ENCODE measurements around the gene ADGRG7. TPM values are rescaled to one million over a fixed set of nuclear protein-coding genes. Genes with fewer than 3 reads are reported as not detected.
A peak's percentile ranks its signal among the peaks of the same experiment; 100 is the strongest.

The ADGRG7 gene
- total RNA-seq, 1 experiment from 2014 or later = 51.3 TPM

DNA sequence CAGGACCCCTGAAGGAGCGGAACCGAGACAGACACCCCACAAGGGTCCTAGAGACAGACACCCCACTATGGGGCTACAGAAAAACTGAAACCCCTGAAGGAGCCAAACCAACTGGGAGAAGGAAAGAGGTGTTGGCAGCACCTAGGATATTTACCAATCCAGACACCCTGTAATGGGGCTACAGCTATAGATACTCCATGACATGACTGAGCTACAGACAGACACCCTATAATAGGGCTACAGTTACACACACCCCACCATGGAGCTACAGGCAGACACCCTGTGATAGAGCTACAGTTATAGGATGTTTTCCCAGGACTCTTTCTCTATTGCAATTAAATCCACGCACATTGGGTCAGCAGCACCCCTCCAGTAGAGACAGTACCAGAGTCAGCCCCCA lies 22.6 kb upstream of the ADGRG7 start:
- H3K36me3 ChIP-seq = no peaks in the 10 kb centered on the region
- H3K9me3 ChIP-seq = no peaks in the 10 kb centered on the region; the same call in 1 of the 2 replicates
- no peak for DNase-seq
- H3K4me3 ChIP-seq = no peak overlapping the region
- H3K27me3 ChIP-seq = no peaks in the 10 kb centered on the region

DNA sequence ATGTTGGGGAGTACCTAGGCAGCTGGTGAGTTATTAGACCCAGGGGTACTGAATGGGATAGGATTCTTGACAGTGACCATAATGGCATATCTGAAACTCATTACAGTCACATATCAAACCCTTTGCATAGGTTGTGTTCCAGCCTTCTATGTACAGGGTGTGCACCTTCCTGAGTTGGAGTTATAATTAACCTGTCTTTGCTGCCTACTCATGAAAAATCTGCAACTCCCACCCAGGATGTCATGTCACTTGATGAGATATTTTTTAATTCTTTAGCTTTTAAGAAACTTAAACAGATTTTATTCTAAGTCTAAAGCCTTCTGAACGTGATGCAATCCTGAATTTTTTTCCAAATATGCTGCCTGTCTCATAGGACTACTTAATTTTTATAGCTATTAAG lies 21.1 kb upstream of the ADGRG7 start:
- no peak overlapping the region for H3K4me3 ChIP-seq
- no peak for DNase-seq
- H3K36me3 ChIP-seq = no peaks in the 10 kb centered on the region
- no peaks in the 10 kb centered on the region for H3K27me3 ChIP-seq
- H3K9me3 ChIP-seq = no peaks in the 10 kb centered on the region; the same call in 1 of the 2 replicates

DNA sequence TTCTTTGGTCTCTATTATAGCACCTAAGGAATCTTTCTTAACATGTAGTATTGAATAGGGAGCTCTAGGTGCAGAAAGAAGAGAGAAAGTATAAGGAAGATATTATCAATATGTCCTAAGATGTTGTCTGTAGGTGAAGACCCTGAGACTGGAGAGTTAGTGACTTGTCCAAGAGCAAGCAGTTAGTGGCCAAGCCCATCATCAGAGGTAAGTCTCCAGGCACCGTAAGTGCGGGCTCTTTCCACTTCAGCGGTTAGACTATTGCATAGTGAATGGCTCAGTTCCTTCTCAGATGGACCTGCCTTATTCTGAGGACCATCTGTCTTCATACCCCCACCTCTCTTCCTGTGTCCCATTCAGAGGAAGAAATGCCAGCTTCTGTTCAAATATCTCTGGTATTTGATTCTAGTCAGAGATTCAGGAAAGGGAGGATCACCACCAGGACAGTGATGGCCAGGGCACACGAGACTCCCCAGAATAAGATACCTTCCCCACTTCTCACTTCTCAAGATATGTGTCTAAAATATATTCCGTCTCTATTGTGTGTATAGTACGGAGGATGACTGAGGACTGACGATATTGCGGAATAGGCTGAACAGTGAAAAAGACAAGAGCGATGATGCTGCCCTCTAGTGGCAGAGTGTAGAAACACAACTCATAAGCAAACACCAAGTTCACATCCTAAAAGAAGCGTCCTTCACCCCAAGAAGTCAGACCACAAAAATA lies 19.1 kb upstream of the ADGRG7 start:
- no peaks in the 10 kb centered on the region for H3K36me3 ChIP-seq
- peak; percentile 29 for DNase-seq
- no peak overlapping the region for H3K4me3 ChIP-seq
- H3K9me3 ChIP-seq = no peaks in the 10 kb centered on the region; the same call in 1 of the 2 replicates
- H3K27me3 ChIP-seq = no peaks in the 10 kb centered on the region

GRCh38 chr3:100590840-100591147 lies 18.6 kb upstream of the ADGRG7 start:
- H3K9me3 ChIP-seq = no peaks in the 10 kb centered on the region
- DNase-seq = no peak
- no peak overlapping the region for H3K4me3 ChIP-seq
- H3K36me3 ChIP-seq = no peaks in the 10 kb centered on the region
- no peaks in the 10 kb centered on the region for H3K27me3 ChIP-seq

DNA sequence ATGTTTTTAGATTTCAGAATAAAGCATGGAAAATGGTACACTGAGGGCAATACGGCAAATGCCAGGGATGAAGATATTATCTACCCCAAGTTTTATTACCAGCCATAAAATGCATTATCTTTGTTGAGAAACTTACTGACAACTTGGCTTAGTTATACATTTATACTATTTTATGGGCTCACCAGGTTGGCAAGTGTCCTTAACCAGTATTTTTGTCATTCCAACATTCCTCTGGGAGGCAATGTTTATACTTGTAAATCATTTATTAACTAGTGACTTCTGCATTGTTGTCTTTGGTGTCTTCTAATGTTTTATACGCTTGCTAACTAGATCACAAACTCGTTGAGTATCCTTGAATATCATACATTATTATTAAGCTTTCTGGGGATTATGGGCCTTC lies 18.0 kb upstream of the ADGRG7 start:
- Histone ChIP-seq H3K36me3 (no peaks in the 10 kb centered on the region), H3K4me3 (no peak overlapping the region), H3K9me3 (no peaks in the 10 kb centered on the region), H3K27me3 (no peaks in the 10 kb centered on the region)
- no peak for DNase-seq

DNA sequence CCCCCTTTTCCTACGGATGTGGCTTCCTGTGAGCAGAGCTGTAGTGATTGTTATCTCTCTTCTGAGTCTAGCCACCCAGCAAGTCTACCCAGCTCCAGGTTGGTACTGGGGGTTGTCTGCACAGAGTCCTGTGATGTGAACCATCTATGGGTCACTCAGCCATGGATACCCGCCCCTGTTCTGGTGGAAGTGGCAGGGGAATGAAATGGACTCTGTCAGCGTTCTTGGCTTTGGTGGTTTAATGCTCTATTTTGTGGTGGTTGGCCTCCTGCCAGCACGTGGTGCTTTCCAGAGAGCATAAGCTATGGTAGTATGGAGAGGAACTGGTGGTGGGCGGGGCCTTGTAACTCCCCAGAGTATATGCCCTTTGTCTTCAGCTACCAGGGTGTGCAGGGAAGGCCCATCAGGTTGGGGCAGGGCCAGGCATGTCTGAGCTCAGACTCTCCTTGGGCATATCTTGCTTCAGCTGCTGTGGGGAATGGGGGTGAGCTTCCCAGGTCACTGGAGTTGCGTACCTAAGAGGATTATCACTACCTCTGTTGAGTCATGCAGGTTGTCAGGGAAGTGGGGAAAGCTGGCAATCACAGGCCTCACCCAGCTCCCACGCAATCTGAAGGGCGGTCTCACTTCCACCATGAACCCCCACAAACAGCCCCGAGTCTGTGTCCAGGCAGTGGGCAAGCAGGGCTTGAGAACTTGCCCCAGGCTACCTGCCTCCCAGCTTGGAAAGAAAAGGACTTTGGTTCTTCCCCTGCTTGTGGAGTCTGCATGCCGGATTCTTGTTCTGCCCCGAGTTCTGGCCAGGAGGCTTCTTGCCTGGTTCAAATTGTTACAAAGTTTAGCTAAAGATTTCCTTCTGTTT lies 9.0 kb upstream of the ADGRG7 start:
- H3K4me3 ChIP-seq = no peak overlapping the region
- H3K9me3 ChIP-seq = no peaks in the 10 kb centered on the region
- no peaks in the 10 kb centered on the region for H3K27me3 ChIP-seq
- DNase-seq = no peak
- H3K36me3 ChIP-seq = no peaks in the 10 kb centered on the region

- H3K9me3 ChIP-seq = no peaks in the 10 kb centered on the region
- H3K36me3 ChIP-seq = no peaks in the 10 kb centered on the region
- H3K4me3 ChIP-seq = no peak overlapping the region
- no peaks in the 10 kb centered on the region for H3K27me3 ChIP-seq
- no peak for DNase-seq
Measured at GRCh38 chr3:100602506-100603444, 6.6 kb upstream of the ADGRG7 start.

DNA sequence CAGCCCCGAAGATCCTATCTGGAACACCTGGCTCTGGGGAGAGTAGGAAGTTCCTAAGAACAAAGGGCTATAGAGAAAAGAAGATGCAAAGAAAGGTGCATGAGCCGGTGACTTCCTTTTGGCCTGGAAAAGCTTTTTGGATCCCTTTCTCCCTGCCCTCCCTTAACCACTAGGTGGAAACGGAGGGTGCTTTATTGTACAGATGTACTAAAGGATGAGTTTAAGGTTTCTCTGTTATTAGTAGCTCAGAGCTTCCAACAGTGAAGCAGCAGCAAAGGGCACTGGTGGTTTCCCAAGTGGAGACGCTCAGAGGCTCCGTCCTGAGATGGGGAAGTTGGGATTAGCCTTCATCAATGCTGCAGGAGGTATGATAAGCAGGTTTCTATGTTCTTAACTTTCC lies 5.9 kb upstream of the ADGRG7 start:
- Histone ChIP-seq H3K4me3 (no peak overlapping the region), H3K36me3 (no peaks in the 10 kb centered on the region), H3K27me3 (no peaks in the 10 kb centered on the region), H3K9me3 (no peaks in the 10 kb centered on the region)
- no peak for DNase-seq

DNA sequence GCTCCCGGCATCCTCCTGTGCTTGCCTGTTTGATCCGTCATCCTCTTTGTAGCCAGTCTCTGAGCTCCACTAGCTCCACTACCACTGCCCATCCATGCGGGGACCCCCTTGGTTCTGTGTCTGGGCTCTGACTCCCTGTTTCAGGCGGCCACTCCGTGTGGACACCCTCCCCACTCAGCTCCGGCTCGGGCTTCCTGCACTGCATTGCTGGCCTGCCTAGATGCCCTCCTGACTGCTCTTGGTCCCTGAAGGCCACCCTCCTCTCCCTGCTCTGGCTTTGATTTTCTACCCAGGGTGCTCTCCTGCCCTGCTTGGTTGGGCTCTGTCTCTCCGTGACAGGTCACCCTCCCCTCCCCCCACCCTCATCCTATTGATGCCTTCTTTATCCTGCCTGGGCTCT lies 4.0 kb upstream of the ADGRG7 start:
- no peak overlapping the region for H3K4me3 ChIP-seq
- DNase-seq = no peak
- H3K9me3 ChIP-seq = no peaks in the 10 kb centered on the region
- 0 out of 2 replicates have a peak, but pooled peaks cover 5% of the 10 kb centered on the region for H3K27me3 ChIP-seq
- H3K36me3 ChIP-seq = no peaks in the 10 kb centered on the region

DNA sequence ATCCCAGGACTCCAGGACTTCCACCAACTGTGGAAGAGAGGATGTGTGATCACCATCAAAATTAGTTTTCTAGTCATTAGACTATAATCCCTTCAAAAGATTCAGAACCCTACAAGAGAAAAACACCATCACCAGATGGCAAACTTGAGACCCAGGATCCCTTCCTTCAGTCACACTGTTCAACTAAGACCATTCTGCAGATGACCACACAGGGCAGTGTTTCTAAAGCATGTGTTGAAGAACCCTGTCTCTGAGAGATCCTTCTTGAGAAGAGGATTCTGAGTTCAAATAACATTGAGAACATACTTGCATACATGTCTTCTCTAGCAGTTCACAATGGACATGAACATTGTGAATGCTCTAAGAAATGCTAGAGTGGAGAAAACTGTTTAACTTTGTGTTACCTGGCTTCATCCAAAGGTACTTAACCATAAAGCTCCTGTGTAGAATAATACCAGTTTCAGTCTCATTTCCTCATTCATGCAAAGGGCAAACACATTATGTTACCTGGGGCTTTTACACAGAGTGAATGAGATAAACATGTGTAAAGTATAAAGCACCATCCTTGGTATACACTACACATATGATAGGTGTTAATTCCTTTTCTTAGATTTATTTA lies 2.4 kb upstream of the ADGRG7 start:
- Histone ChIP-seq H3K36me3 (no peaks in the 10 kb centered on the region), H3K27me3 (0 out of 2 replicates have a peak, but pooled peaks cover 5% of the 10 kb centered on the region), H3K9me3 (no peaks in the 10 kb centered on the region), H3K4me3 (no peak overlapping the region)
- DNase-seq = no peak

DNA sequence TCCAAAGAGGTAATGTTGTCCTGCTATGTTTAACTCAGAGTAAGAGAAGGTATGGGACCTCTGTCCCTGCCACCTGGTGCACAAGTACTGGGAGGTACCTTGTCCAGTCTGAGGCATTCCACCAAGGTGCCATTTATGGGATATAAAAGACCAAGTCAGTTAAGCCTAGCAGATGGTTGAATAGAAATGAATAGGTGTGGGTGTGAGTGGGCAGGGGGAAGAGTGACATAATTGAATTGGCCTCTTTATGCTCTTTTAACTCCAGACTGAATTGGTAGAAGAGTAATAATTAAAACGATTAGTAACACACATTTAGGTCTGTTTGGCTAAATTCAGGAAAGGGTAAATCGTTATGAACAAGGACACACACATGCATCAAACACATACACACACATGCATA lies 562 bp downstream of the ADGRG7 start:
- no peaks in the 10 kb centered on the region for H3K9me3 ChIP-seq
- no peak overlapping the region for H3K4me3 ChIP-seq
- peaks cover 5% of the 10 kb centered on the region; the same call in 1 of the 2 replicates for H3K27me3 ChIP-seq
- DNase-seq = no peak
- H3K36me3 ChIP-seq = no peaks in the 10 kb centered on the region

DNA sequence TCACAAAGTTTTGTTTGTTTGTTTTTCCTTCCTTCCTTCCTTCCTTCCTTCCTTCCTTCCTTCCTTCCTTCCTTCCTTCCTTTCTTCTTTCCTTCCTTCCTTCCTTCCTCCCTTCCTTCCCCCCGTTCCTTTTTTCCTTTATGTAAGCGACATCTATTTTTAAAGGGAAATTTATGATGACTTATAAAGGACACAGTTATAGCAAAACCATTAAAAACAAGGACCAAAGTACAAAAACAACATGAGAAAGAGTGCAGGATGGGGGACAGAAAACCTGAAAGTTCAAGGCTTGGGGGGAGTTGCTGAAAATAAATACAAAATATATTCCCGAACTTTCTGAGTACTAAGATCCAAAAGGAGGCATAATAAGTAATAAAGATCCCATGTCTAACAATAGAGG lies 1.8 kb downstream of the ADGRG7 start:
- Histone ChIP-seq H3K36me3 (no peaks in the 10 kb centered on the region), H3K27me3 (peaks cover 5% of the 10 kb centered on the region; the same call in 1 of the 2 replicates), H3K4me3 (no peak overlapping the region), H3K9me3 (no peaks in the 10 kb centered on the region; the same call in 1 of the 2 replicates)
- DNase-seq = no peak

DNA sequence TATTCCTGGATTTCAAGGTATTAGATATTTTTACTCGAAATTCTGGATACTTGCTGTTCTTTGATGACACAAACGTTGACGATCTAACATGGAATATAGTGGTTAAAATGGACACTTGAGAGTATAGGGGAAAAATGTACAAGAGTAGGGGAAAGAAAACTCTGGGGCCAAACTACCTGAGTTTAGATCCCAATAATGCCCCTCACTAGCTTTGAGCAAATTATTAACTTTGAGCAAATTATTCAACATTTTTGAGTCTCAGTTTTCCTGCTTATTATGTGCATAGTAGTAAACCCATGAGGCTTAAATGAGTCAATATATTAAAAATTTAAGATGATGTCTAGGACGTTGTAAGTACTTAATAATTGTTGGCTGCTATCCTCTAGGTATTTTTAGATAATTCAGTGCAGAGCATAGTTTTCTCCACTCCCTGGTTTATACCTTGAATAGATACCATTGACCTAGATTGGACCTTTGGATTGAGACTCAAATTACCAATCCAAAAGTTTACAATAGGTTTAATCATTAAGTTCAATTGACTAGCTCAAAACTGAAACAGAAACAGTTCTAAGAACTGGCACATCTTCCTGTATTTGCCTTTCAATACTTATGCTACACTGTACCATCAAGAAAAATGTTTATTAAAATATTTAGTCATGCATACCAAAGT lies 4.5 kb downstream of the ADGRG7 start:
- Histone ChIP-seq H3K9me3 (no peaks in the 10 kb centered on the region; the same call in 1 of the 2 replicates), H3K36me3 (peaks cover 2% of the 10 kb centered on the region; the same call in 1 of the 2 replicates), H3K4me3 (no peak overlapping the region), H3K27me3 (peaks cover 5% of the 10 kb centered on the region; the same call in 1 of the 2 replicates)
- DNase-seq = no peak

DNA sequence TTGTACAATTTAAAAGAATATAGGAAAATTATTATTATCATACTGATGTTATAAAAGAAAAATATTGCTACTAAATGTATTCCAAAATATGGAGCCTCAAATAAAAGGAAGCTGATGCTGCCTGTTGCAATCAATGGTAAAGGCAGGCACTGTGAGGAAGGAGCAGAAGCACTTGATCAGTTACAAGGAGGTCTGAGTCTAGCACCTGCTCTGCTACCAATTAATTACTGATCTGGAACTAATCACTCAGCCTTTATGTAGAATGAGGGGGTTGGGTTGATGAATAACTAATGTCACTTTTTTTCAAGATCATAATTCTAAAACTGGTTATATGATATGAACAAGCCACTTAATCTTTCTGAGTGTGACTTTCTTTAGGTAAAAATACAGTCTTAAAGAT lies 5.5 kb downstream of the ADGRG7 start:
- Histone ChIP-seq H3K36me3 (peaks cover 12% of the 10 kb centered on the region; the same call in 1 of the 2 replicates), H3K27me3 (no peaks in the 10 kb centered on the region; the same call in 1 of the 2 replicates), H3K9me3 (no peaks in the 10 kb centered on the region; the same call in none of the 2 replicates), H3K4me3 (no peak overlapping the region)
- DNase-seq = no peak

- H3K36me3 ChIP-seq = peaks cover 12% of the 10 kb centered on the region; the same call in 1 of the 2 replicates
- no peaks in the 10 kb centered on the region; the same call in none of the 2 replicates for H3K9me3 ChIP-seq
- H3K27me3 ChIP-seq = no peaks in the 10 kb centered on the region; the same call in 1 of the 2 replicates
- H3K4me3 ChIP-seq = no peak overlapping the region
- DNase-seq = peak; percentile 31
Measured at GRCh38 chr3:100615684-100616083, 6.3 kb downstream of the ADGRG7 start.

DNA sequence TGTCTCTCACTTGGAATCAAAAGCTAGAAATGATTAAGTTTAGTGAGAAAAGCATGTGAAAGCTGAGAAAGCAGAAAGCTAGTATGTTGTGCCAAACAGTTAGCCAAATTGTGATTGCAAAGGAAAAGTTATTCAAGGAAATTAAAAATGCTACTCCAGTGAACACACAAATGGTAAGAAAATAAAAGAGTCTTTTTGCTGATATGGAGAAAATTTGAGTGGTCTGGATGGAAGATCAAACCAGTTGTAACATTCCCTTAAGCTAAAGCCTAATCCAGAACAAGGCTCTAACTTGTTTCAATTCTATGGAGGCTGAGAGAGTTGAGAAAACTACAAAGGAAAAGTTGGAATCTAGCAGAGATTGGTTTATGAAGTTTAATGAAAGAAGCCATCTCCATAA lies 11.8 kb downstream of the ADGRG7 start:
- no peak overlapping the region for H3K4me3 ChIP-seq
- peaks cover 24% of the 10 kb centered on the region for H3K36me3 ChIP-seq
- no peaks in the 10 kb centered on the region for H3K27me3 ChIP-seq
- no peak for DNase-seq
- H3K9me3 ChIP-seq = peaks cover 9% of the 10 kb centered on the region
